ENCODE measurements around the gene RIT2.

The RIT2 gene

DNA sequence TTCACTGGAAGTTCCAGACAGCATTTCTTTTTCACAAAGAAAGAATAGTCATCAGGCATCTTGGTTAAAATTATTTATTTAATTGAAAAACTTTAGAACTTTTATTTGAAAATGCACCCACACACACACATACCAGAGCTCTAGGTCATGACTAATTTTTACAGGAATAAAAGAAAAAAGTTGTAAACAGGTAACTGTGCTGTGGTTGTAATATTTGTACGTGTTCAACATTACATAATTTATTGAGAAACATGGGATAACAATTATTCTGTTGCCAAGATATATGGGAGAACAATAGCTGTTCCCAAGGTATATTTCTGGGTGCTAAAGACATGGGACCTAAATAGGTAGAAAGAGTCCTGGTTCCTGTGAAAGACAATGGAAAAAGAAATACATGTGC is 104.9 kb downstream of the RIT2 start:
- no peak for DNase-seq (ENCODE audit: low read depth)

DNA sequence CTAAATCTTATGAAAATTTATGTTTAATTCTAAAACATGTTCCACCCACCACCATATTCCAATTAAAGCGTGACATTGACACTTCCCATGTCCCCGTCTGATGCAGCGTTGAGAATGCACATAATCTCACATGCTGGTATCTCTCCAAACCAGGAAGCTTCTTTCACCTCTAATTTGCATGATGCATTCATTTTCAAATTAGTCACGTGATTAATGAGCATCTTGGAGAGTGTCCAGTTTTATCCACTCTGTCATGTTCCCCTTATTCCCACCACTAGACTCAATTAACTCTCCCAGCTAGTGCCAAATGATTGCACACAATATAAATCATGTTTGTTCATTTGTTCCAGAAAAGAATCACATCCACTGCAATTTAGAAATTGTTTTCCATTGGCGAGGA is 105.8 kb downstream of the RIT2 start:
- no peak for DNase-seq (ENCODE audit: low read depth)

DNA sequence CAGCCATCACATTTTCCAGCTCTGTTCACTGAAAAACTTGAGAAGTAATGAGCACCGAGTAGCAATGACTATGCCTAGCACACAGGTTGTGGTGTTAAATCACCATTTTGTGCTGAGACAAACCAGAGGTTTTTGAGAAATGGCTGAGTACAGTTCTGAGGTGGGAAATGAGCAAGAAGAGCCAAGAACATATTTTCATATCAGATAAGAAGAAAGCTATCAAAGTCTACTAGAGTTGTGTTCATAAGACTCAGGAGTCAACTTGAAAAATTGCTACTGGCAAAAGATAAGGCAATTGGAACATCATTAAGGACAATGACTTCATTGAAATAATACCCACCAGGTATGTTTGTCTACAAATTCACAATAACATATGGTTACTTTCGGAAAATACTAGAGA is 108.1 kb downstream of the RIT2 start:
- DNase-seq (ENCODE audit: low read depth) = no peak

DNA sequence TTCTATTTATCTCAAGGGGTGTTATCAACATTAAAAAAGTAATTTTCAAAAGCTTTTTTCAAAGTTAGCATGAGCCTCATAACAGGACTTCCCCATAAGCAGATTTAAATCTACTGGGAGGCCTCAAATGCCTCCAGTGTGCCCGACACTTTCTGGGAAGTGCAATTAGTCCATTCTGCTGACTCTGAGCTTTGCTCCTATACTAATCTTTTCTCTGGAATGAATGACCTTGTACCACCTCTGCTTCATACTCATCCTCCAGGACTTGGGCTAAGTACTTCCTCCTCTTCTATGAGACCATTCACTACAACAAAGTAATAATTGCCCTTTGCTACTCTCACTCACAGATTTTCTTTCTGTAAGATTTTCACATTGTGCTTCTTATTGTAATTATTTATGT is 111.1 kb downstream of the RIT2 start:
- no peak for DNase-seq (ENCODE audit: low read depth)

DNA sequence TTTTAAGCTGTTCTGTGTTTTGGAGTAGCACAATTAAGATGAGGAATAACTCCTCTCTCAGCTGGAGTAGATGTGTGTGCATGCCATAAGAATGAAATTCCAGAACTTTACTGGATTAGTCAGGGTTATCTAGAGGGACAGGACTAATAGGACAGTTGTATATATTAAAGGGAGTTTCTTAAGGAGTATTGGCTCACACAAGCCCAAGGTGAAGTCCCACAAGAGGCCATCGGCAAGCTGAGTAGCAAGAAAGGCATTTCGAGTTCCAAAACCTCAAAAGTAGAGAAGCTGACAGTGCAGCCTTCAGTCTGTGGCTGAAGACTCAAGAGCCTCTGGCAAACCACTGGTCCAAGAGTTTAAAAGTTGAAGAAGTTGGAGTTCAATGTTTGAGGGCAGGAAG is 113.7 kb downstream of the RIT2 start:
- DNase-seq (ENCODE audit: low read depth) = no peak

DNA sequence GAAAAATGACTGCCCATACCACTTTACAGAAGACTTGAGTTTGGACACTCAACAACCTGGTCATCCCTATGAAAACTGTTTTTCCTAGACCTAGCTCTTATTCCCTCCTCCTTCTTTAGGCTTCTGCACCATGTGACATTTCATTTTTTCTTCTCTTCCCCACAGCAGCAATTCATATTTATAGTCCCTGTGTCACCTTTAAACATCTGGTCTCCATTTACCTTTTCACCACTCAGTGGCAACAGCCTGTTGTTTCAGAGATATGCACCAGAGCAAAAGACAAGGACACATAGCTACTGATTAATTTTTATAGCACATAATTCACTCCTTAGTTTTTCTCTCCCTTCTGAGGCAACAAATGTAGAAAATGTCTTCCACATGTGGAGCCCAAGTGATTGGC is 118.7 kb downstream of the RIT2 start:
- DNase-seq (ENCODE audit: low read depth) = no peak

DNA sequence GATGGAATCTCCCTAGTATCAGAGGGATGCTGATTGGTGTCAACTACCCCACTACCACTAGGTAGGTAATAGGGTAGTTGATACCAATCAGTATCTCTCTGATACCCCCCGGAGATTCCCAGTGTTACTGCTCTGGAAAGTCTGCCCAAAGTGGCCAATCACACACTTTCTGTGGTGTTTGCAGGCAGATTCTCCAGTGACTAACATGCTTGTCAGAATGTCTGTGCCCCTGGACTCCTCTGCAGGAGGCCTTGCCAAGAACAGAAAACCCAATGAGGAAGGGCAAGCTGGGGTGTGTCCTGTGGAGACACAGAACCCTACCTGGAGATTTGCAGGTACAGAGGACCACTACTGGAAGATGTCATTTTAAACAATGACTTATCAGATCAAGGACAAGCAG is 135.1 kb downstream of the RIT2 start:
- DNase-seq (ENCODE audit: low read depth) = no peak

DNA sequence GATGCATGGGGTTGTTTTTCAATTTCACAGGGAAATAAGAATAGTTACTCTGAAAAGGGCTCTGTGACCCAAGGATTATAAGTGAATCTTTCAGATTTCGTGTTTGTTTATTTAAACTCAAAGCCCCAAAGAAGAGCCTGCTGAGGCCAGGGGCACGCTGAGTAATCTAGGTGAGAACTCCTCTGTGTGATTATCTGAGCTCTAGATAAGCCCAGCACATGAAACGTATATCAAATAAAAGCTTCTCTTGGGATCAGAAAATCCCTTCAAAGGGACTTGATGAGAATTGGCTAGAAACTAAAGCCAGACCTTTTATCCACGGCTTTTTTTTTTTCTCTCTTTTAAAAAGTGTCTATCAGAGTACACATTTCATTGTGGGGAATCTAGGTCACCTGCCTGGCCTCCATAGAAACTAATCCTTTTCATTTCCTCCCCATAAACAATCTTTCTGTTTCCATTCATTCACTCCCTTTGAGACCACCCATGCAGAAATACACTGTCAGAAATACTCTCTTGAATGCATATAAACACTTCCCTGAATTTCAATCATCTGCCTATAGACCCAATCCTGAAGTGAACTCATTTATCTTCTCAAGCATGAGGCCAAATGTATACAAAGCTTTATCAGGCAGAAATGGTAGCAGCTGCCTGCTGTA is 137.4 kb downstream of the RIT2 start:
- no peak for DNase-seq (ENCODE audit: low read depth)

DNA sequence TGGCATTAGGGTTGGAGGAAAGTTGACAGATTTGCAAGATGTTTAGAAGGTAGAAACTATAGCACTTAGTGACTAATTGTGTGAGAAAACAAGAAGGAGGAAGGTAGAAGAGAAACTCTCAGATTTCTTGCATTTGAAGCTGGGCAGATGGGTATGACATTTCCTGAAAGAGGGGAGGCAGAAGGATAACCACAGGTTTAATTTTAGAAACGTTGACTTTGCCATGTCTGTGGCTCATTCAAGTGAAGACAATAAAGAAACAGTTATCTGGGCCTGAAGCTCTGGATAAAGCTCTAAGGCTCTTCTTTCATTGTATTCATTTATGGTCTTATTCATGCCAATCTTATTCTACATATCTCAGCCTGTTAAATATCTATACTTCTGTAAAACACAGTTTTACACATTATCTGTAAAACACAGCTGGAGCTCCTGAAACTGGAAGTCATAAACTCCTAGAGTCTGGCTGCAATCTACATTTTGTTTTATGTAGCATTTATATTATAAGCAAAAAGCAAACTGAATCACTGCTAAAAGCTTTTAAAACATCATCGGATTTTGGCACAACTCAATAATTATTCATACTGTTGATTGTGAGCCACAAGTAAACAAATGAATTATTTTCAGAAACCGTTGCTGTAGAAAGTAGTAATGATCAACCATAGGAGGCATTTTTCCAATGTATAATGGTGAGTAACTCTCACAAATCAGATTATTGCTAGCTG is 138.5 kb downstream of the RIT2 start:
- DNase-seq (ENCODE audit: low read depth) = no peak

DNA sequence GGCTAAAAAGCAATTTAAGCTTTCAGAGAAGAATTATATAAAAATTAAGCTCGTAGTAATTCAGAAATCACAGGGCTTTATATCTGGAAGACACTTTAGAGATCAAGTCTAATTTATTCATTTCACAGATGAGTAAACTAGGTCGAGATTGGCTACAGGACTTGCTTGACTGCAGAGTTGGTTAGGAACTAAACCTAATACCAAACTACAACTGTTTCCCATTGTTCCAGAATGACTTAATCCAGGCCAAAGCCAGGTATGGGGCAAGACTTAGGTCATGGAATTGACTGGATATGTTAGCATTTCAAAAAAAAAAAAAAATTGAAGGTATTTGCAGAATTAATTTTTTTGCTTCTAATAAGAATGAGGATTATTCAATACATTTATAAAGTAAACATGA is 146.1 kb downstream of the RIT2 start:
- DNase-seq (ENCODE audit: low read depth) = no peak

DNA sequence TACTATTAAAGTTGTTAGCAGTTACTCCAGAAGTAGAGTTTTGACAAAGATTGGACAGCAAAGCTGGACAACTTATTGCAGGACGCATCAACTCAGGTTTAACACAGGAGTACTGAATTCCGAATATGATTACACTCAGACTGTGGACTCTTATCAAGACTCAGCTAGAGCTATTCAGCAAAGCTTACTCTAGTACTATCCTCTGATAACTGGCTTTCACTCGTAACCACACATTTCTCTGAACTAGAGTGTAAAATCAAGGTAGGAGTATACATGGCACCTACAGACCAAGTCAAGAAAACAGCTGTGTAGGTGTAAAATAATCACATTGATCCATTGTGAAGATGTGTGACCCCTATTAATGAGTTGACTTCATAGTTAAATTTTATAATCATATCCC is 154.2 kb downstream of the RIT2 start:
- no peak for DNase-seq (ENCODE audit: low read depth)

DNA sequence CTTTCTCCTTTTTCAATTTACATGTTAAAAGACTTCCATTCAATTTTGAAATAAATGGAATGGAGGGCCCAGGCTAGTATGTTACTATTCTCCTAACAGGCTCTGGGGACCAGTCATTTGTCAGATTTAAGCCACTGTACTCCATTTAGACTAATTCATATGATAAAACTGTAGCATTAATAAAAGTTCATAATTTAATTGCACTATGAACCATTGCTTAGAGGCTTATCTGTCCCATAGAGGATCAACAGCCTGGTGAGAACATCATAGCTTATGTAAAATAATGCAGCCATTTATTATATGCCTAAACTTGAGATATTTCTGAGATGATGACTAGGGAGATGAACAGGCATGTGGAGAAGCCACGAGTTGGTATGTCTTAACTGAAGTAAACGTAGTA is 156.0 kb downstream of the RIT2 start:
- no peak for DNase-seq (ENCODE audit: low read depth)

DNA sequence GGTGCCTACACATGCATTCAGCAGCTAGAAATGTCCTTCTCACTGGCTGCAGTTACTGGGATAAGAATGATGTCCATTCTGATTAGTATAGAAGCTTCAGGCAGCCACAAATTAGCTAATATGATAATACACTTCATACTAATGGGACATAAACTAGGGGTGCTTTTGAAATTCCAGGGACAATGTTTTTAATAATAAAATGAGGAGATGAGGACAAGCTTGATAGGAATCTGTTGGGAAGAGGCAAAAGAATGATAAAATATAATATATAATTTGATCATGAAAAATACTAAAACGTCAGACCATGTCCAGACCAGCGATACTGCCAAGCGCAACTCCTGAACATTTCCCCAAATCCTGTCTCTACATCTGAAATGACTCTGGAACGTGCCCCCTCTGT is 157.1 kb downstream of the RIT2 start:
- no peak for DNase-seq (ENCODE audit: low read depth)

DNA sequence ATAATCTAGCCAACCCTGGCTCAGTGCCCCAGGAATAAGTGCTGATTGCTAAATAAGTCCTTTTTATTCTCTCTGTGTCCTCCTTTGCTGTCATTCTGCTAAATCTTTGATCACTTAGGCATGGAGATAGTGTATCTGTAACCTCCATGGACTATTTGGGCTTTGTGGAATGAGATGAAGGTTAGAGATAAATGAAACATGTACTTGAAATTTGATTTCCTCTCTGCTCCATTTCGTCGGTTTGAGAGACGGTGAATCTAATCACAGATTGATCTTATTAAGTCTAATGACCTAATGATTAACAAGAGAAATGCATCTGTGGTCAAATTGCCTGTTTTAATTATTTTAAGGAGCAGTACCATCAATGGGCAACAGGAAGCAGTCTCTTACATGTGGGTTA is 159.2 kb downstream of the RIT2 start:
- no peak for DNase-seq (ENCODE audit: low read depth)

DNA sequence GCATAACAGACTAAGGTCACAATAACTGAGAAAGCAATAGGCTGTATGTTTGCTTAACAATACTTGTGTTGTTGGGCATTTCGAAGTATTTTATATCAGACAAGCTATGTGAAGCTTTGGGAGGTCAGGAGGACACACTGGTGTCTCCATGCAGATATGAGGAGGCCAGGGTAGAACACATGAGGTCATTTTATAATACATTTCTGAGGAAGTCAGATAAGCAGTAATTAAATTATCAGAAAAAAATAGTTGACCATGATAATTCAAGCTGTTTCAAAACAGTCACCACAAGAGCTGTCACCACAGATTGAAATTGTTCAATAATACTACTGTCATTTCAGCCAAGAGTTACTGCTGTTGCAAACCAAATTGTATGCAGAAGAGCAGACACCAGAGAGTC is 160.6 kb downstream of the RIT2 start:
- no peak for DNase-seq (ENCODE audit: low read depth)

DNA sequence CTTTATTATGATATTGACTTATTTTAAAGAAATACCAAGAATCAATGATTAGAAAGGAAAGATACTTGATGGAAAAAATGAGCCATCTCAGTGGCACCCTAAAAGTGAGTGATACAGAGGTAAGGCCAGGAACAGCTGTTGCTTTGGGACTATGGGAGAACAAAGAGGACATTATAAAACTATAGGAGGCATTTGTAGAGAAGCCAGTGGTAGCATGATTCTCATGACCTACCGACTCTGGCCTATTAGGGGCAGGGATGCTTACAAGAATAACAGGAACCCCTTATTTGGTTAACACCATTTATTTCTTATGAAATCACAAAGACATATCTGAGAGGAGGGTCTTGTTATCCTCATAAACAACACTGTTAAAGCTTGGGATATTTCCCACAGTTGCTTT is 162.2 kb downstream of the RIT2 start:
- DNase-seq (ENCODE audit: low read depth) = no peak

DNA sequence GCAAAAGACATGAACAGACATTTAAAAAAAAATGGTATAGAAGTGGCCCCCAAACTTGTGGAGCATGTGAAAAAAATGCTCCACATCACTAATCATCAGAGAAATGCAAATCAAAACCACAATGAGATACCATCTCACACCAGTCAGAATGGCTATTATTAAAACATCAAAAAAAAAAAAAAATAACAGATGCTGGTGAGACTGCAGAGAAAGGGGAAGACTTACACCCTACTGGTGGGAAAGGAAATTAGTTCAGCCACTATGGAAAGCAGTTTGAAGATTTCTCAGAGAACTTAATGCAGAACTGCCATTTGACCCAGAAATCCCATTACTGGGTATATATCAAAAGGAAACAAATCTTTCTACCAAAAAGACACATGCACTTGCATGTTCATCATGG is 164.8 kb downstream of the RIT2 start:
- no peak for DNase-seq (ENCODE audit: low read depth)

DNA sequence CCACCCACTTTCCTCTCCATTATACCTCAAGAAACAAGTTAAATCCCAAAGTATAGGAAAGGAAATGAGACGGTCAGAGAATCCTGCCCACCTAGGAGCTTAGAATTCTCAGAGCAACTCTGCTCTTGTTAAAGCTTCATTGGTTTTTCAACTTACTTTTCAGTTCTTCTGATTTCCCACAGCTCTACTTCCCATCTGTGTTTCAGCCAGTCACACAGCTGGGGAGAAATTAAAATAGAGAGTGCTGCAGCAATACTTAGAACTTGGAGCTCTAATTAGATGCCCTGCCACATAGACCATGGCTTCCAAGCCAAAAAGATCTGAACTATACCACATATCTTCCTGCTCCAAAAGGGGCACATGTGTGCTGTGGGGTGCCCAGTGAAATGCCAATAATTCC is 166.7 kb downstream of the RIT2 start:
- no peak for DNase-seq (ENCODE audit: low read depth)

DNA sequence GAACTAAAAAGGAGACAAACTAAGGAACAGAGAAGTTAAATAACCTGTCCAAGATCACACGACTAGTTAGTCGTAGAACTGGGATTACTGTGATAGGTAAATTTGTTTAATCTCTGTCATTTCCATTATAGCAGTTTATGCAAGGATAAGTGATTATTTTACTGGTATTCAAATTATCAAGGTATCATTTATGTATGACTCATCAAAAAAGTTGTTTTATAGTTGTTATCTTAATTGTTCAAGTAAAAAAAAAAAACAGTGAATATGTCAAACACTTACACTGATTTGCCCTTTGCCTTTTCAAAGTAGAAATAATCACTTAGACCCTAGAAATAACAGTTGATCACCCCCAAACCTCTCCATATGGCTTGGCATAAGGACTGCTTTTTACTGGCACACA is 173.6 kb downstream of the RIT2 start:
- no peak for DNase-seq (ENCODE audit: low read depth)

DNA sequence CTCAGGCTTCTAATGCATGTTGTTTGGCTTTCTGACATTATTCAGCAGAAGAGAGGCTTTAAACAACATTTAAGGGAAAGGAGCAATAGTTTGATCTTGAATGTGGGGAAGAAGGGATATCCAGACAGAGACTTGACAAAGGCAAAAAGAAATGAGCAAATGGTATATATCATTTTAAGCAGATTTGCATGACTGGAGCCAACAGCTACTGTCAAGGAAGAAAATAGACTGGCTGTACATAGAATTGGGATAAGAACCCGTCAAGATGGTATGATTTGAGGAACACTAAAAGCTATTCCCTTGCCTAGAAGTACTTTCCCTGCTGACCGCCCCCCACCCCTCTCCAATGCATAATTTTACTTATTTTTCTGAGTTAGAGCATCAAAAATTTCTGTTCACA is 174.5 kb downstream of the RIT2 start:
- no peak for DNase-seq (ENCODE audit: low read depth)

DNA sequence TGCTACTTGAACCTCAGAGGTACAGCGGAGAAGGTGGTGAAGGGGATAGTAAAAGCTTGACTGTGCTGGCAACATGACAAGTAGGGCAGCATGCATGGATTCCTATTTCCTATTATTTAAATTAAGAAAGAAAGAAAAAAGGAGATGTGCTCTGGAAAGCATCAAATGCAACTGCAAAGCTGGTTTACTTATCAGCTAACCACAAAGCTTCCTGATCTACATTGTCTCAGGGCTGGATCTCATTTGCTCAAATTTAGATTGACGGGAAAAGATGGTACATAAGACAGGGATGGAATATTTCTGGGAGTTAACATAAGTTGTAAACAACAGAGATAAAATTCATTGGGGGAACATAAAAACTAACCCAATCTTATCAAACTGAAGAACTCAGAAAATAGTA is 178.0 kb downstream of the RIT2 start:
- DNase-seq (ENCODE audit: low read depth) = no peak

DNA sequence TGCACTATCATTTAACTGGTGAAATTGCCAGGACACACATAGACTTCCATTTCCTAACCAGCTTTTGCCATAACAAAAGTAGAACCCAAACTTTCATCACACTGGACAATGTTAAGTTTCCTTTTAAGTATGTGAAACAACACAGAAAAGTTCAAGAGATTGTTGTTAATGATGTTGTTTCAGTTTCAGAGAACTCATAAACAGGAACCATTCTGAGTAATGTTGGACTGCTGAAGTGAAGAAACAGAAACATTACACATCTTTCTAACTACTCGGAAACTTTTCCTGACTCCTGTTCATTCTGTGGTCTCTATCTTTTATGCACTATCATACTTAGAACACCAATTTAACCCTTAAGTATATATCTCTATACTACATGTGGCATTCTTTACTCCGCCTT is 179.2 kb downstream of the RIT2 start:
- no peak for DNase-seq (ENCODE audit: low read depth)

DNA sequence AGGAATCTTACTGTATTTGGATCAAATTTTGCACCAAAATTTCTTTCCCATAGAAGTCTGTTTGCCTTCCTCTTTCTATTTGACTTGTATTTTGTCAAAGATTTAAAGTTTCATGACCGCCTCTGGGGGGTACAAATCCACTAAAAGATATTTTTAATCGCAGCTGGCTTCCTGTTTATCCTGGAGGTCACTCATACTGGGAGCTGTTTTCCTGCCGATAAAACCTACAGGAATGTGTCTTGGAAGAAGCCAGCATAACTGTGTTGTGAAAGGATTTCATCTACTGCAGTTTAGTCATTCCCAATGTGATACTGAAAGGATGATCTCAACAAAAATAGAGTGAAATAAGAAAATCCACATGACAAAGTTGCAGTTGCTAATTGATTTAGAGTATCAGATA is 184.0 kb downstream of the RIT2 start:
- no peak for DNase-seq (ENCODE audit: low read depth)

DNA sequence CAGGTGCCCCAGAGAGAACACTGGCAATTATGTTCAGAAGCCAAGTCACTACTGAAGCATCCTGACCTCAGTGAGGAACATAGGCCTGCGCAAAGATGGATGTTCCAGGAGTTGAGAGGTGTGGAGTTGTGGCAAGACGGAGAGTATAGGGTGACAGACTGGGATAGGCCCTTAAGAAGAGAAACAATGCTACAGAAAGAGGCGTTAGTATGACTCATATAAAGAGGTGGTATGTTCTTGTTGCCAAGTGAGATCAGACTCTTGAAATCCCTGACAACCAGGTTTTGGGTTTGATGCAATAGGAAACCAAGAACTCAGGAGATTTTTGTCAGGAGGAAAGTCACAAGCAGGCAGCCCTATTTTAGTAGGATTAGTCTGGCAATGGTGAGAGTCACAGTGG is 185.6 kb downstream of the RIT2 start:
- no peak for DNase-seq (ENCODE audit: low read depth)
